DOHH2 (cell line): ENCODE measurements around the gene FOXA1.

ENCODE experiments used
- CTCF ChIP-seq: fragments of 200-600 bp; sonication (generic); IDR thresholded peaks from one replicate; pipeline ENCODE4 v1.5.1; 2014; ENCODE audit warnings: antibody characterized with exemption, mild to moderate bottlenecking, low read depth, low read length; ENCODE audit not compliant: poor library complexity, severe bottlenecking
- EZH2phosphoT487 ChIP-seq: fragments of 200-600 bp; sonication (generic); IDR thresholded peaks from 2 replicates; pipeline ENCODE4 v1.6.1; 2017; ENCODE audit warnings: borderline replicate concordance, mild to moderate bottlenecking, antibody characterized with exemption, low read length, moderate library complexity, mixed read lengths

- TF ChIP-seq CTCF (no peak), EZH2phosphoT487 (no peak)
These were observed 55.1 kb downstream of the FOXA1 start for GRCh38 chr14:37539992-37540391.
